GM12878 (cell line): ENCODE measurements around the gene SAMD1. TPM values are rescaled to one million over a fixed set of nuclear protein-coding genes. Genes with fewer than 3 reads are reported as not detected.

Experiments used
- ATAC-seq: fragments of 200-7000 bp; cut with Tn5 transposase; 3 replicates; pipeline ENCODE4 v1.9.1; 2020; ENCODE audit warnings: mild to moderate bottlenecking, moderate library complexity
- BruUV-seq: library from RNA; stranded (reverse); fragments of 400-500 nt; replicated peaks from 2 replicates; lab custom pipeline; 2021; lab: Mats Ljungman, UMichigan
- CTCF ChIA-PET: fragments of 300-600 bp; sonication (Branson Sonifier 250); formaldehyde crosslinking; extraction: SDS; loops from one replicate; lab custom pipeline; 2021; ENCODE audit warnings: inconsistent platforms; lab: Yijun Ruan, JAX
- POLR2A ChIA-PET: fragments of 350-600 bp; formaldehyde crosslinking; extraction: SDS; loops from one replicate; lab custom pipeline; 2021; ENCODE audit warnings: inconsistent platforms; lab: Charles Lee
- RAD21 ChIA-PET: fragments of 300-600 bp; sonication (Branson Sonifier 250); formaldehyde crosslinking; loops from one replicate; lab custom pipeline; 2023; ENCODE audit warnings: antibody characterized with exemption; ENCODE audit not compliant: unreplicated experiment; lab: Charles Lee
- SMC1A ChIA-PET: fragments of 300-600 bp; sonication (Branson Sonifier 250); formaldehyde crosslinking; loops from one replicate; lab custom pipeline; 2023; ENCODE audit not compliant: unreplicated experiment, uncharacterized antibody; lab: Charles Lee
- DNase-seq: peaks from one replicate; pipeline ENCODE4 v3.0.0-alpha.2; 2011; ENCODE audit warnings: low read depth, low spot score
- FAIRE-seq: peaks from 3 replicates; lab custom pipeline; 2011; peaks lifted over from hg19 to GRCh38; lab: Jason Lieb, UNC
- H2AFZ ChIP-seq: 2 replicates; pipeline ENCODE4 v1.6.0; 2011; ENCODE audit warnings: low read depth, low read length, control low read depth; ENCODE audit not compliant: control insufficient read depth
- H3K27ac ChIP-seq: 2 replicates; pipeline ENCODE4 v1.5.1; 2011; ENCODE audit warnings: control low read depth; ENCODE audit not compliant: control insufficient read depth, insufficient read depth
- H3K27me3 ChIP-seq, 2 experiments: replicated peaks in 1 of 2; 2 replicates each; pipeline versions ENCODE4 v1.6.0 to v1.6.1; 2011; ENCODE audit warnings: low read length in 1 of 2; ENCODE audit not compliant: control insufficient read depth in 2 of 2, insufficient read depth in 2 of 2
- H3K36me3 ChIP-seq, 2 experiments: 2 replicates each; pipeline ENCODE4 v1.5.1; 2011; ENCODE audit warnings: low read length in 1 of 2; ENCODE audit not compliant: control insufficient read depth in 2 of 2, insufficient read depth in 2 of 2
- H3K4me1 ChIP-seq: 2 replicates; pipeline ENCODE4 v1.6.1; 2011; ENCODE audit warnings: mild to moderate bottlenecking, low read length, moderate library complexity, mixed read lengths; ENCODE audit not compliant: control insufficient read depth, insufficient read depth
- H3K4me2 ChIP-seq: 2 replicates; pipeline ENCODE4 v1.6.0; 2011; ENCODE audit warnings: control low read depth; ENCODE audit not compliant: control insufficient read depth, insufficient read depth
- H3K4me3 ChIP-seq: fragments of 200-600 bp; sonication (generic); 2 replicates; pipeline ENCODE4 v1.5.1; 2016
- H3K79me2 ChIP-seq: 2 replicates; pipeline ENCODE4 v1.6.0; 2011; ENCODE audit warnings: low read length; ENCODE audit not compliant: control insufficient read depth, insufficient read depth
- H3K9ac ChIP-seq: 2 replicates; pipeline ENCODE4 v1.8.0; 2011; ENCODE audit warnings: low read length, control low read depth, mixed read lengths; ENCODE audit not compliant: control insufficient read depth, insufficient read depth
- H3K9me3 ChIP-seq: replicated peaks from 3 replicates; pipeline ENCODE4 v1.5.1; 2011; ENCODE audit warnings: mild to moderate bottlenecking, low read length; ENCODE audit not compliant: control insufficient read depth, insufficient read depth
- H4K20me1 ChIP-seq: 2 replicates; pipeline ENCODE4 v1.6.0; 2011; ENCODE audit not compliant: control insufficient read depth, insufficient read depth
- ETV6 ChIP-seq, 2 experiments: fragments of 450-650 bp in 1 of 2; IDR thresholded peaks in 1 of 2; conservative IDR thresholded peaks in 1 of 2; 2 replicates each; pipeline ENCODE4 v1.6.1; 2014; ENCODE audit warnings: antibody characterized with exemption in 1 of 2, borderline replicate concordance in 1 of 2, low read depth in 1 of 2, mild to moderate bottlenecking in 1 of 2, moderate library complexity in 1 of 2
- IKZF1 ChIP-seq: fragments of 450-650 bp; conservative IDR thresholded peaks from 2 replicates; pipeline ENCODE4 v1.6.1; 2017; ENCODE audit warnings: antibody characterized with exemption, mild to moderate bottlenecking
- IKZF2 ChIP-seq, 2 experiments: fragments of 450-650 bp; IDR thresholded peaks; 2 replicates each; pipeline ENCODE4 v1.6.1; 2017; ENCODE audit warnings: mild to moderate bottlenecking in 2 of 2, moderate library complexity in 2 of 2
- JUNB ChIP-seq: IDR thresholded peaks from 2 replicates; pipeline ENCODE4 v1.6.1; 2016; ENCODE audit warnings: antibody characterized with exemption, mild to moderate bottlenecking
- MEF2A ChIP-seq: IDR thresholded peaks from 2 replicates; pipeline ENCODE4 v1.6.1; 2011; ENCODE audit warnings: low read depth, mild to moderate bottlenecking, low read length, moderate library complexity; ENCODE audit not compliant: insufficient read depth
- MEF2B ChIP-seq: fragments of 450-650 bp; IDR thresholded peaks from 2 replicates; pipeline ENCODE4 v1.6.1; 2018; ENCODE audit warnings: mild to moderate bottlenecking, moderate library complexity; ENCODE audit not compliant: partially characterized antibody, poor library complexity, severe bottlenecking
- MTA3 ChIP-seq: IDR thresholded peaks from 2 replicates; pipeline ENCODE4 v1.6.1; 2012; ENCODE audit warnings: low read length, inconsistent platforms, borderline replicate concordance
- PKNOX1 ChIP-seq: fragments of 450-650 bp; IDR thresholded peaks from 2 replicates; pipeline ENCODE4 v1.6.1; 2016; ENCODE audit warnings: mild to moderate bottlenecking
- POU2F2 ChIP-seq: IDR thresholded peaks from 3 replicates; pipeline ENCODE4 v1.6.1; 2011; ENCODE audit warnings: low read depth, mild to moderate bottlenecking, low read length, borderline replicate concordance
- RUNX3 ChIP-seq: IDR thresholded peaks from 2 replicates; pipeline ENCODE4 v1.6.1; 2012; ENCODE audit warnings: low read length, inconsistent platforms
- SIN3A ChIP-seq: IDR thresholded peaks from 2 replicates; pipeline ENCODE4 v1.6.1; 2012; ENCODE audit warnings: low read depth, low read length, improper control_type of control experiment
- WGBS: methylation state at CpG from one replicate; pipeline ENCODE4 v1.1.6; 2016; ENCODE audit warnings: low lambda C conversion rate; ENCODE audit not compliant: insufficient replicate concordance, insufficient coverage; ENCODE audit errors: missing lambda C conversion rate; 5-methylcytosine and 5-hydroxymethylcytosine counted together
- in situ Hi-C: fragments of 300-500 bp; cut with MboI; formaldehyde crosslinking; loops from 9 replicates; pipeline ENCODE4 v1.14.3; 2018; ENCODE audit warnings: mixed read lengths
- intact Hi-C: fragments of 100-400 bp; cut with micrococcal nuclease; formaldehyde crosslinking; loops from one replicate; pipeline ENCODE4 v1.14.2; 2022; ENCODE audit not compliant: unreplicated experiment
- polyA plus RNA-seq, 11 experiments: library from polyadenylated mRNA; depleted of rRNA in 4 of 11; unstranded in 6 of 11; stranded (reverse) in 5 of 11; fragments of >200 nt; fragmentation: Nextera tagmentation in 4 of 11; fragmentation: Illumina TruSeq in 1 of 11; extraction: Ambion mirVana in 4 of 11; extraction: Trizol in 1 of 11; gene quantifications; 1 replicate in 1 of 11; 2 replicates in 10 of 11; pipeline versions ENCODE4 v1.2.1 to v1.2.3, GENCODE V29; 2011 to 2016; ENCODE audit warnings: inconsistent platforms in 2 of 11, missing spikeins in 2 of 11, low read depth in 1 of 11
- total RNA-seq, 4 experiments: library from RNA; depleted of rRNA in 3 of 4; stranded (reverse); fragments of >200 nt in 3 of 4; fragmentation: Illumina TruSeq in 1 of 4; extraction: Trizol in 1 of 4; gene quantifications; 2 replicates each; pipeline versions ENCODE4 v1.2.1 to v1.2.3, GENCODE V29; 2013 to 2021
- TF ChIP-seq, protein P1 (sequence below): IDR thresholded peaks from 2 replicates; pipeline ENCODE4 v1.6.1; 2011; ENCODE audit warnings: mild to moderate bottlenecking, low read depth, low read length, moderate library complexity; ENCODE audit not compliant: insufficient replicate concordance

The SAMD1 gene
- total and polyA plus RNA-seq, 10 of the 15 experiments (the other 5 are each of a cell fraction or from before 2014, with no cell fraction given) = 3.0 to 71.7 (median 19.3) TPM

- Histone ChIP-seq H3K4me3 (peak overlapping the region; percentile 98), H2AFZ (no peak overlapping the region), H3K79me2 (peaks cover 29% of the 10 kb centered on the region), H3K27ac (peak overlapping the region; percentile 79), H3K36me3 (peaks cover 0 to 4% of the 10 kb centered on the region in 2 experiments; a peak in 1 of 4 replicates), H3K9me3 (no peaks in the 10 kb centered on the region), H3K27me3 (no peaks in the 10 kb centered on the region), H3K9ac (peak overlapping the region; percentile 83), H4K20me1 (no peaks in the 10 kb centered on the region), H3K4me2 (peak overlapping the region; percentile 88), H3K4me1 (0 out of 2 replicates have a peak, but pooled peaks cover 8% of the 10 kb centered on the region)
- FAIRE-seq (no peak), DNase-seq (no peak), ATAC-seq (no peak)
- CTCF ChIA-PET = interaction anchor here (0.6 to 4.3 kb wide), 10 partner anchors 11 to 387 kb away, joined by 3 to 43 read pairs (median 4); partner anchors contain the start of genes NANOS3 and PALM3
- TF ChIP-seq IKZF2 (IDR thresholded peaks at IDR 0.05) (peak in 1 of 2 experiments; percentile 40; a peak in 1 of 4 replicates), IKZF1 (peak; percentile 31), MEF2B (no peak)
- in situ Hi-C loops = no loop called here
- RAD21 ChIA-PET = interaction anchor here (0.8 to 3.1 kb wide), 8 partner anchors 17 to 273 kb away, joined by 3 to 14 read pairs (median 4); partner anchors contain the start of genes IL27RA and PRKACA
- WGBS = under 1% methylated on average over 6 of the region's 6 CpGs
- POLR2A ChIA-PET = interaction anchor here (0.5 to 1.5 kb wide), 11 partner anchors 10 to 851 kb away, joined by 3 to 8 read pairs (median 4); partner anchors contain the start of gene C19orf53
- no TSS peak for BruUV-seq
- SMC1A ChIA-PET = interaction anchor here (1.1 to 2.5 kb wide), 6 partner anchors 10 to 352 kb away, joined by 3 to 9 read pairs (median 6); partner anchors contain the start of gene MISP3
- intact Hi-C loops = loop anchor here (5.0 kb wide), 1 partner anchor 272 kb away; no protein-coding TSS in a partner anchor
Observed at GRCh38 chr19:14135355-14135754, 44.8 kb upstream of the SAMD1 start.

DNA sequence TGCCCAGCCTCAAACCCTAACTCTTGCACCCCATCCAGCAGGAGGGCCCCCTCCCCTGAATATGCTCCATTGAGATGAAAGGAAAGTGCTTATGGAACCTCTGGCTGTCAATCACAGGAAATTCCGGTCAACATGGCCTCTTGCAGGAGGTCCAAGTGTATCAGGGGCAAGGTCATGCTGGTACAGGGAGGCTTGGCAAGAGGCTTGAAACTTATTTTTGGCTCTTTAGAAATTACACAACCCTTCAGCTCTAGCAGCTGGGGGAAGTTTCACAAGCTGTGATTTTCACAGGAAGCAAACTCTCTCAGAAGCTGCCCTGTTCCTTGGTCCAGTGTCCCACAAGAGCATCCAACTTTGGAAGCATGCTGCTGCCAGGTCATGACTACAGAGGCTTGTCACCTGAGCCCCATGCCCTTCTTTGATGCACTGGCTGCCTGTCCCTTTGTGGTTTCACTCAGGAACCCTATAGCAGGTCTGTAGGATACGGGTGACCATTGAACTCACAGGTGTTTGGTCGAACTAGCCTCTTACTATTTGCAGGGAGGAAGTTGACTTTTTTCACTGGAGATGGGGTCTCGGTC is 37.5 kb upstream of the SAMD1 start:
- BruUV-seq = no TSS peak
- in situ Hi-C loops (no loop called here), intact Hi-C loops (no loop called here)
- ChIA-PET RAD21 (interaction anchor here (2.0 kb wide), 1 partner anchor 9 kb away, joined by 5 read pairs; the partner anchor contains the start of gene ASF1B), CTCF (interaction anchor here (0.6 to 3.0 kb wide), 5 partner anchors 9 to 233 kb away, joined by 3 to 21 read pairs (median 5); partner anchors contain the start of gene ASF1B), POLR2A (interaction anchor here (0.6 to 1.0 kb wide), 2 partner anchors 11 to 252 kb away, joined by 3 to 5 read pairs; no protein-coding TSS in a partner anchor), SMC1A (interaction anchor here (0.9 to 1.4 kb wide), 5 partner anchors 9 to 143 kb away, joined by 3 to 5 read pairs (median 4); partner anchors contain the start of gene ASF1B)
- no peaks in the 10 kb centered on the region for H3K27me3 ChIP-seq
- peaks cover 2% of the 10 kb centered on the region for H3K79me2 ChIP-seq
- WGBS = 14% methylated on average over 4 of the region's 4 CpGs
- no peaks in the 10 kb centered on the region for H4K20me1 ChIP-seq
- peak overlapping the region; percentile 35 for H2AFZ ChIP-seq
- peak overlapping the region; percentile 51 for H3K4me3 ChIP-seq
- no peaks in the 10 kb centered on the region for H3K9me3 ChIP-seq
- peaks cover 0 to 16% of the 10 kb centered on the region in 2 experiments; a peak in 1 of 4 replicates for H3K36me3 ChIP-seq
- H3K9ac ChIP-seq = peak overlapping the region; percentile 1; the same call in 1 of the 2 replicates
- FAIRE-seq = peak; percentile 35
- H3K4me1 ChIP-seq = peaks cover 22% of the 10 kb centered on the region
- H3K4me2 ChIP-seq = peak overlapping the region; percentile 81
- peak overlapping the region; percentile 41 for H3K27ac ChIP-seq
- ATAC-seq = peak; percentile 84
- peak; percentile 49 for DNase-seq
- TF ChIP-seq RUNX3 (peak; percentile 67), PKNOX1 (peak; percentile 89), POU2F2 (no peak), MTA3 (peak; percentile 72; the same call in 1 of the 2 replicates), ETV6 (conservative IDR thresholded peaks at IDR 0.05 in 1 of 2, IDR thresholded peaks at IDR 0.05 in 1 of 2; ENCODE audit: borderline replicate concordance in 1 of 2, low read depth in 1 of 2) (0 out of 4 replicates have a peak, but pooled peaks of 1 of the 2 experiments have one; percentile 11), SIN3A (no peak), JUNB (peak; percentile 29; the same call in 1 of the 2 replicates), MEF2A (peak; percentile 91)
- TF ChIP-seq, protein P1, sequence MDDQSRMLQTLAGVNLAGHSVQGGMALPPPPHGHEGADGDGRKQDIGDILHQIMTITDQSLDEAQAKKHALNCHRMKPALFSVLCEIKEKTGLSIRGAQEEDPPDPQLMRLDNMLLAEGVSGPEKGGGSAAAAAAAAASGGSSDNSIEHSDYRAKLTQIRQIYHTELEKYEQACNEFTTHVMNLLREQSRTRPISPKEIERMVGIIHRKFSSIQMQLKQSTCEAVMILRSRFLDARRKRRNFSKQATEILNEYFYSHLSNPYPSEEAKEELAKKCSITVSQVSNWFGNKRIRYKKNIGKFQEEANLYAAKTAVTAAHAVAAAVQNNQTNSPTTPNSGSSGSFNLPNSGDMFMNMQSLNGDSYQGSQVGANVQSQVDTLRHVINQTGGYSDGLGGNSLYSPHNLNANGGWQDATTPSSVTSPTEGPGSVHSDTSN = peak; percentile 74
